HCT116 (cell line): ENCODE measurements around the gene FURIN. TPM values are rescaled to one million over a fixed set of nuclear protein-coding genes. Genes with fewer than 3 reads are reported as not detected.
"Not testable (repeated sequence)": the region's sequence is repeated elsewhere in the genome, so short reads cannot be mapped to it uniquely, and the experiment has no call there.

ENCODE experiments used
- ATAC-seq: fragments of 200-7000 bp; cut with Tn5 transposase; 2 replicates; pipeline ENCODE4 v1.9.1; 2020; ENCODE audit warnings: mild to moderate bottlenecking, moderate library complexity
- BruUV-seq: library from RNA; stranded (reverse); fragments of 400-500 nt; replicated peaks from 2 replicates; lab custom pipeline; 2021; lab: Mats Ljungman, UMichigan
- CTCF ChIA-PET: fragments of 300-600 bp; sonication (Branson Sonifier 250); formaldehyde crosslinking; loops from one replicate; lab custom pipeline; 2021; ENCODE audit warnings: antibody characterized with exemption; lab: Charles Lee
- POLR2A ChIA-PET: fragments of 300-600, 350-600 bp; sonication (Branson Sonifier 250); formaldehyde crosslinking; loops from one replicate; lab custom pipeline; 2021; ENCODE audit warnings: antibody characterized with exemption; lab: Charles Lee
- RAD21 ChIA-PET, 2 experiments: fragments of 300-600 bp; sonication (Branson Sonifier 250); formaldehyde crosslinking; loops; one replicate each; lab custom pipeline; 2023; ENCODE audit warnings: low total read pairs in 2 of 2; ENCODE audit not compliant: uncharacterized antibody in 2 of 2, unreplicated experiment in 2 of 2, low non-redundant PET in 1 of 2; lab: Charles Lee
- DNase-seq: peaks from one replicate; pipeline ENCODE4 v3.0.0-alpha.2; 2010; ENCODE audit warnings: low read depth, low spot score
- H2AFZ ChIP-seq: fragments of 200-600 bp; shearing (Covaris generic), sonication (generic); 2 replicates; pipeline ENCODE4 v1.6.1; 2017; ENCODE audit warnings: low read depth, mixed run types, mixed read lengths, antibody characterized with exemption, low read length; ENCODE audit not compliant: poor library complexity, severe bottlenecking
- H3K27ac ChIP-seq: 2 replicates; pipeline ENCODE4 v1.5.1; 2012; ENCODE audit warnings: low read depth, low read length
- H3K27me3 ChIP-seq: fragments of 200-600 bp; sonication (generic); 2 replicates; pipeline ENCODE4 v1.6.1; 2016; ENCODE audit warnings: mixed run types, low read length, mixed read lengths; ENCODE audit not compliant: insufficient read depth
- H3K36me3 ChIP-seq, 2 experiments: fragments of 200-500 bp in 1 of 2; fragments of 200-600 bp in 1 of 2; sonication (Bioruptor generic) in 1 of 2; sonication (generic) in 1 of 2; 2 replicates each; pipeline versions ENCODE4 v1.5.1 to v1.6.1; 2014 to 2016; ENCODE audit warnings: low read length in 2 of 2, inconsistent platforms in 1 of 2, mixed read lengths in 1 of 2, mixed run types in 1 of 2; ENCODE audit not compliant: insufficient read depth in 2 of 2, control insufficient read depth in 1 of 2
- H3K4me1 ChIP-seq, 2 experiments: fragments of 200-600 bp in 1 of 2; sonication (generic) in 1 of 2; 2 replicates each; pipeline versions ENCODE4 v1.5.1 to v1.6.1; 2012 to 2017; ENCODE audit warnings: low read length in 2 of 2, inconsistent platforms in 1 of 2, mild to moderate bottlenecking in 1 of 2, mixed read lengths in 1 of 2, mixed run types in 1 of 2, moderate library complexity in 1 of 2; ENCODE audit not compliant: insufficient read depth in 2 of 2, control insufficient read depth in 1 of 2
- H3K4me2 ChIP-seq: fragments of 200-600 bp; sonication (generic); 2 replicates; pipeline ENCODE4 v1.6.1; 2017; ENCODE audit warnings: mixed run types, low read length, mixed read lengths
- H3K4me3 ChIP-seq, 2 experiments: fragments of 200-600 bp in 1 of 2; sonication (generic) in 1 of 2; replicated peaks in 1 of 2; 2 replicates each; pipeline ENCODE4 v1.5.1; 2011 to 2016; ENCODE audit warnings: low read length in 2 of 2, control low read depth in 1 of 2, low read depth in 1 of 2, mild to moderate bottlenecking in 1 of 2, mixed read lengths in 1 of 2, mixed run types in 1 of 2
- H3K79me2 ChIP-seq: fragments of 200-600 bp; sonication (generic); 2 replicates; pipeline ENCODE4 v1.6.1; 2017; ENCODE audit warnings: mild to moderate bottlenecking, mixed run types, low read length, moderate library complexity, mixed read lengths; ENCODE audit not compliant: insufficient read depth
- H3K9ac ChIP-seq: fragments of 200-600 bp; sonication (generic); 2 replicates; pipeline ENCODE4 v1.6.1; 2016; ENCODE audit warnings: low read length, mixed read lengths
- H3K9me2 ChIP-seq: fragments of 200-600 bp; sonication (generic), shearing (Covaris generic); 2 replicates; pipeline ENCODE4 v1.6.1; 2017; ENCODE audit warnings: mixed run types, mild to moderate bottlenecking, moderate library complexity; ENCODE audit not compliant: insufficient read depth
- H3K9me3 ChIP-seq, 2 experiments: fragments of 200-500 bp in 1 of 2; fragments of 200-600 bp in 1 of 2; sonication (Bioruptor generic) in 1 of 2; sonication (generic) in 1 of 2; 2 replicates each; pipeline ENCODE4 v1.6.1; 2014 to 2017; ENCODE audit warnings: low read length in 2 of 2, mixed read lengths in 2 of 2, inconsistent platforms in 1 of 2, low read depth in 1 of 2, mild to moderate bottlenecking in 1 of 2, mixed run types in 1 of 2, moderate library complexity in 1 of 2; ENCODE audit not compliant: control insufficient read depth in 1 of 2, insufficient read depth in 1 of 2
- H4K20me1 ChIP-seq: fragments of 200-600 bp; sonication (generic), shearing (Covaris generic); 2 replicates; pipeline ENCODE4 v1.6.1; 2017; ENCODE audit warnings: mixed run types, mild to moderate bottlenecking, moderate library complexity; ENCODE audit not compliant: insufficient read depth
- POLR2AphosphoS5 ChIP-seq: IDR thresholded peaks from 2 replicates; pipeline ENCODE4 v1.6.1; 2011; ENCODE audit warnings: mild to moderate bottlenecking, low read depth, low read length, moderate library complexity
- ZFX ChIP-seq: fragments of 450-650 bp; IDR thresholded peaks from 2 replicates; pipeline ENCODE4 v1.6.1; 2017
- intact Hi-C: fragments of 100-400 bp; cut with micrococcal nuclease; formaldehyde crosslinking; loops from 2 replicates; pipeline ENCODE4 v1.10.0; 2022
- total RNA-seq: library from RNA; stranded (reverse); gene quantifications from one replicate; pipeline ENCODE4 v1.2.1, GENCODE V29; 2021; ENCODE audit not compliant: unreplicated experiment

The FURIN gene
- total RNA-seq, 1 experiment from 2014 or later = 42.0 TPM

DNA sequence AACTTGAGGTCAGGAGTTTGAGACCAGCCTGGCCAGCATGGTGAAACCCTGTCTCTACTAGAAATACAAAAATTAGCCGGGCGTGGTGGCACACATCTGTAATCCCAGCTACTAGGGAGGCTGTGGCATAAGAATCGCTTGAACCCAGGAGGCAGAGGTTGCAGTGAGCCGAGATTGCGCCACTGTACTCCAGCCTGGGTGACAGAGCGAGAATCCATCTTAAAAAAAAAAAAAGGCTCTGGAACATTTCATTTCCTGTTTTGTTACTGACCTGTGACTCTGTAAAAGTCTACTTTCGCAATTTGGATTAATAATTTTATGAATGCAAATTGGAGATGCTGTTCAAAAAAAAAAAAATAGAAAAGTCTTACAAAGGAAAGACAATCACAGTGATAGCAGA is 59.7 kb downstream of the FURIN start:
- DNase-seq, H3K4me3 ChIP-seq, CTCF ChIA-PET, H3K27me3 ChIP-seq, H3K9ac ChIP-seq, H3K9me3 ChIP-seq, RAD21 ChIA-PET, H3K79me2 ChIP-seq, POLR2A ChIA-PET, H3K4me2 ChIP-seq, H3K9me2 ChIP-seq, ATAC-seq, H4K20me1 ChIP-seq, H3K27ac ChIP-seq, intact Hi-C loops, H2AFZ ChIP-seq, BruUV-seq, H3K36me3 ChIP-seq: not testable (repeated sequence)
- H3K4me1 ChIP-seq = peaks cover 13 to 31% of the 10 kb centered on the region in 2 experiments; a peak in 3 of 4 replicates

DNA sequence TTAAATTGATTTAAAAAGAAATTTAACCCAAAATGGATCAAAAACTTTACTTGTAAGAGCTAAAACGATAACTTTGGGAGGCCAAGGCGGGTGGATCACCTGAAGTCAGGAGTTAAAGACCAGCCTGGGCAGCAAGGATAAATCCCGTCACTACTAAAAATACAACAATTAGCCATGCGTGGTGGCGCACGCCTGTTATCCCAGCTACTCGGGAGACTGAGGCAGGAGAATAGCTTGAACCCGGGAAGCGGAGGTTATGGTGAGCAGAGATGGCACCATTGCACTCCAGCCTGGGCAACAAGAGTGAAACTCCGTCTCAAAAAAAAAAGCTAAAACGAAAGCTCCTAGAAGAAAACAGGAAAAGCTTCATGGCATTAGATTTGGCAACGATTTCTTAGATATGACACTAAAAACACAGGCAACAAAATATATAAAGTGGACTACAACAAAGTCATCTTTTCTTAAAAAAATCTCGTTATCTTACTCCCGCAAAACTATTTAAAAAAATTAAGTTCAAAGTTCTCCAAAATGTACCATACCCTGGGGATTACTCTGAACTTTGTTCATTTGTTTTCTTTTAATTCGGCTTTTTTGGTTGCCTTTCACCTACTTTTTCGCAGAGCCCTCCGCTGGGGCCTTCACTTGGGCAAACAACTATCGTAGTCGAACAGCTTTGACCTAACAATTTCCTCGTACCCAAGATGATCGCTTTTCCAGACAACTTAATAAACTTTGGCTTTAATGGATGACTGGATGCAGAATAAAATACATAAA is 61.0 kb downstream of the FURIN start:
- Histone ChIP-seq H3K27ac (peak overlapping the region; percentile 78), H3K36me3 (no peaks in the 10 kb centered on the region), H4K20me1 (no peaks in the 10 kb centered on the region), H3K9me2 (no peaks in the 10 kb centered on the region), H2AFZ (peak overlapping the region; percentile 29), H3K4me2 (peak overlapping the region; percentile 99), H3K9ac (peak overlapping the region; percentile 67), H3K4me3 (peak overlapping the region; percentile 92 to 93), H3K79me2 (peaks cover 6% of the 10 kb centered on the region; the same call in 1 of the 2 replicates), H3K4me1 (peaks cover 16 to 39% of the 10 kb centered on the region in 2 experiments; a peak in 3 of 4 replicates), H3K27me3 (no peaks in the 10 kb centered on the region), H3K9me3 (no peaks in the 10 kb centered on the region)
- TSS peak; percentile 84 for BruUV-seq
- ChIA-PET RAD21 (no interaction called here), CTCF (interaction anchor here (0.9 to 6.9 kb wide), 4 partner anchors 26 to 120 kb away, joined by 4 to 70 read pairs (median 5); partner anchors contain the start of gene MAN2A2), POLR2A (interaction anchor here (1.3 kb wide), 1 partner anchor 26 kb away, joined by 4 read pairs; the partner anchor contains the start of gene MAN2A2)
- ATAC-seq (no peak), DNase-seq (no peak)
- TF ChIP-seq POLR2AphosphoS5 (no peak), ZFX (peak; percentile 66; the same call in 1 of the 2 replicates)
- intact Hi-C loops = loop anchor here (5.0 kb wide), 1 partner anchor 103 kb away; no protein-coding TSS in a partner anchor
